MM.1S (cell line): ENCODE results near the gene PCBP4.

Experiments used
- CTCF ChIP-seq: fragments of 300-600 bp; sonication (generic); IDR thresholded peaks from 2 replicates; pipeline ENCODE4 v1.5.1; 2016; ENCODE audit warnings: antibody characterized with exemption, low read length, mixed read lengths
- EZH2 ChIP-seq: fragments of 300-600 bp; sonication (generic); optimal IDR thresholded peaks from 2 replicates; pipeline ENCODE3; 2017; ENCODE audit warnings: low read depth, mild to moderate bottlenecking, antibody characterized with exemption, low read length, mixed read lengths
- EZH2phosphoT487 ChIP-seq: fragments of 300-600 bp; sonication (generic); IDR thresholded peaks from 2 replicates; pipeline ENCODE4 v1.6.1; 2018; ENCODE audit warnings: antibody characterized with exemption, low read length

- no peak for TF ChIP-seq CTCF
- no peak for TF ChIP-seq EZH2phosphoT487
- TF ChIP-seq EZH2 = no peak
Observed at GRCh38 chr3:52010431-52010830, 43.2 kb upstream of the PCBP4 start.
